HG03521 (cell line): Measurements from ENCODE around the gene IMPA2.
"Not testable (repeated sequence)": the region's sequence is repeated elsewhere in the genome, so short reads cannot be mapped to it uniquely, and the experiment has no call there.

Source experiments
- ATAC-seq: cut with Tn5 transposase; IDR thresholded peaks from one replicate; pipeline ENCODE4 v1.9.1; 2021; ENCODE audit warnings: mild to moderate bottlenecking, moderate library complexity; ENCODE audit not compliant: unreplicated experiment

IMPA2 gene

DNA sequence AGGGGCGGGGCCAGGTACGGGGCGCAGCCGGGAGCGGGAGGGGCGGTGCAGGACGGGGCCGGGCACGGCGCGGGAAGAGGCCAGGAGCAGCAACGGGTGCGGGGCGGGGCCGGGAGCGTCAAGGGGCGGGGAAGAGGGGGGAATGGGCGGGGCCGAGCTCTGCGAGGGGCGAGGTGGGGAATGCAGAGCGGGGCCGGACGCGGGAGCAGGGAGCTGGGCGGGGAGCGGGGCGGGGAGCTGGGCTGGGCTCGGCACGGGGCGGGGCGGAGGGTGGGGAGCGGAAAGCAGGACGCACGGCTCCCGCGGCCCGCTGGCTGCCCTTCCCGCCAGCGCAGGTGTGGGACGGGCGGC, at the start of gene IMPA2:
Gene IMPA2 (plus strand): TSS at position 316 of the 351 bp plus-strand sequence. CDS start 163 bp downstream, outside the sequence.
- ATAC-seq, result no peak

DNA sequence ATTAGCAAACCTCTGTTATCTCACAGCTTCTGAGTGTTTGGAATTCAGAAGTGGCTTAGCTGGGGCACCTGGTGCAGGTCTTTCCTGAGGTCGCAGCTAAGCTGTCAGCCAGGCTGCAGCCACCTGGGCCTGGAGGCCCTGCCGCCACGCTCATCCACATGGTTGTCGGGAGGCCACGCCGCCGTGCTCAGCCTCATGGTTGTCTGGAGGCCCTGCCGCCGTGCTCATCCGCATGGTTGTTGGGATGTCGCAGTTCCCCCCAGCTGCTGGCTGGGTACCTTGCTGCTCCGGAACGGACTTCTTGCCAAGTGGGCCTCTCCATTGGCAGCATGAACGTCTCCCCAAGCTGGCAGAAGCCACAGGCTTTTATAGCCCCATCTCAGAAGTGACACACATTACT, 48.9 kb upstream of the IMPA2 start:
- no peak for ATAC-seq

DNA sequence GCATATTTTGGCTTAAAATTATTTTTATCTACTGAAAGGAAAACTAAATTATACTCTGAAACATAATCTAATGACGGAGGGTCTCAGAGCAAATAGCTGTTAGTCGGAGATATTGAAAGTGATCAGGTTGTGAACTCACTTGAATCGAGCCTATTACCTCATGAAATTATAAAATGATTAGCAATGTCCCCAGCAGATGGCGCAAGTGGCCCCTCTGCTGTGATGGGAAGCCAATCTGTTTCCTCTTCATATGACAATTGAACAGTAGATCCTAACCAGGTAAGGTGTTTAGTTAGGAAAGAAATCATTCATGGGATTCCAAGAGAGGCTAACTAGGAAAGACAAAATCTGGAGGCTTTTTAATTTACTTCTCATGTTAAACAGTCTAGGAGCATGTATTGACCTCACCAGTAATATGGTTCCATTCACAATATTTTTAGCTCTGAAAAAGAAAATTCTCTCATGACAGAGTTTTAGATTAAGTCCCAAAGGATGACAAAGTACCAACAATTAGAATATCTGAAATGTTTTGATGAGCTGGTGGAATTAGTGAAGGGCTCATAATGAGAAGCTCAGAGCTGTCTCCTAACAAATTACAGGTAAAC, 43.3 kb upstream of the IMPA2 start:
- ATAC-seq, result no peak

DNA sequence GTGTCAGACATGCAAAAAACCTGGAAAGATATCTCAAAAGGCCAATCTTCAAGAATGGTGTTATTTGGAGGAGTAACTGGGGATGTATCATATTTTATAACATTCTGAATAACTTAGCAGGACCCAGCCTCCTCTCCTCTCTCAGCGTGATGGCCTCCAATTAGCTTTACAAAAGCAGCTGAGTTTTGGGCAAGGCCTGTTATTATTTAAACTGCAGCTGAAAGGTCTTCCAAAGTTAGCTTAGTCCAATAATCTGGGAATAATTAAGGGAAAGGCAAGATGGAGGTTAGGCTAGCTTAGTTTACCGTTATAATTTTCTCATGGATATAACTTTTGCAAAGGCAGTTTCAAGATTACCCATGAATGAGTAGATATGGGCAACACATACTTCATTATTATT, 40.4 kb upstream of the IMPA2 start:
- no peak for ATAC-seq

DNA sequence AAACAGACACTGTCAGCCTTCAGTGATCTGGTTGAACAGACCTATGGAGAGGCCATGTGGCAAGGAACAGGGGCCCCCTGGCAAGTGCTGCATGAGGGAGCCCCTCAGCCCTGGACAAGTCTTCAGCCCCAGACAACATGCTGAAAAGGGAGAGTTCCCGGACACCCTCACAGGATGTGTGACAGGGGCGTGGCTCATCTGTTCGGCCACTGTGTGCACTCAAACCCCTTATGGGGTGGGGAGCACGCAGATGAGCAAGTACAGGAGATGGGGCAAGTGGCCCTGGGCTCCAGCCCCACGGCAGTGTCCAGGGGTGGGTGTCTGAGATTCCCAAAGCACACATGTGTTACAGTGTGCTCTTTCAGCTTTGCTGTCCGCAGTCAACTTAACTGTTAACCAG, 37.8 kb upstream of the IMPA2 start:
- no peak for ATAC-seq

DNA sequence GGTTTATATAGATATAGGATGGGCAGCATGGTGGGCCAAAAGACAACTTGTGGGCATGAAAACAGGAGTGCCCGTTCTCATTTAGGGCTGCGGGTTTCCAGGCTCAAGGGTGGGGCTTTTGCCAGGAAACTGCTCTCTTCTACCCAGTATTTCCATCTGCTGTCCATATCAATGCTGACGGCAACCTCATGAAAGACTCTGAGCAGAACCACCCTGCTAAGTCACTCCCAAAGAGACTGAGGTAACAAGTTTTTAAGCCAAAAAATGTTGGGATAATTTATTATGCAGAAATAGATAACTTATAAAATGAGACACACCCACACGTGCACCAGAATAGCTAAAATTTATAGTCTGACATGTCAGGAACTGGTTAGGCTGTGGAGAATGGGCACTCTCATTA, 37.1 kb upstream of the IMPA2 start:
- ATAC-seq, result no peak

DNA sequence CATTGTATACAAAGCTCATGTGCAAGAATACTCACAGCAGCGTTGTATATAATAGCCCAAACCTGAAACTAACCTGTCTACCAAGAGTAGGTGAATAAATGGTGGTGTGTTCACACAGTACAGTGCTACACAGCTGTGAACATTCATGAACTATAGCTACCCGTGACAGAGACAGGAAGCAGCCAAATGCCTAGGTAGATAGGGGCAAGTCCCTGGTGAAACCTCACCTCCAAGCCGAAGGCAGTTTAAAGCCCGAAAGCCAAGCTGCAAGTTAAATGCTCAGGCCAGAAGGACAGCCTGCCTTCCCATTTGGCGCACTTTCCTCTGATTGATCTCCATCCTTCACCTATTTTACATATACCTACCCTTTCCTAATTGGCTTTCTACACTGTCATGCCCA, 36.5 kb upstream of the IMPA2 start:
- no peak for ATAC-seq

GRCh38 chr18:11945834-11946659, 35.3 kb upstream of the IMPA2 start:
- not testable (repeated sequence) for ATAC-seq

DNA sequence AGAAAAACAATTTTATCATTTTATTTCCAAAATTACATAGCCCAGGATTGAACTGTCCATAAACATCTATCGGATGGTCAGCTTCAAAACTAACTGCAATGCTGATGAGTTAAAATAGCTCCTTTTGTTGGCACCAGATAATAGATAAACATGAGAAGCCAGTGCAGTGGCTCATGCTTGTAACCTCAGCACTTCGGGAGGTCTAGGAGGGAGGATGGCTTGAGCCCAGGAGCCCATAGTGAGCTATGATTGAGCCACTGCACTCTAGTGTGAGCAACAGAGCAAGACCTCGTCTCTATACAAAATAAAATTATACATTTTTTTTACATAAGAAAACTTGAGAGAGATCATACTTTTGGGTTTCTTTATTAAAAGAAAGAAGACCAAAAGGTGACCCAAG, 34.6 kb upstream of the IMPA2 start:
- no peak for ATAC-seq

GRCh38 chr18:11947214-11948191, 33.8 kb upstream of the IMPA2 start:
- peak; percentile 88 for ATAC-seq

DNA sequence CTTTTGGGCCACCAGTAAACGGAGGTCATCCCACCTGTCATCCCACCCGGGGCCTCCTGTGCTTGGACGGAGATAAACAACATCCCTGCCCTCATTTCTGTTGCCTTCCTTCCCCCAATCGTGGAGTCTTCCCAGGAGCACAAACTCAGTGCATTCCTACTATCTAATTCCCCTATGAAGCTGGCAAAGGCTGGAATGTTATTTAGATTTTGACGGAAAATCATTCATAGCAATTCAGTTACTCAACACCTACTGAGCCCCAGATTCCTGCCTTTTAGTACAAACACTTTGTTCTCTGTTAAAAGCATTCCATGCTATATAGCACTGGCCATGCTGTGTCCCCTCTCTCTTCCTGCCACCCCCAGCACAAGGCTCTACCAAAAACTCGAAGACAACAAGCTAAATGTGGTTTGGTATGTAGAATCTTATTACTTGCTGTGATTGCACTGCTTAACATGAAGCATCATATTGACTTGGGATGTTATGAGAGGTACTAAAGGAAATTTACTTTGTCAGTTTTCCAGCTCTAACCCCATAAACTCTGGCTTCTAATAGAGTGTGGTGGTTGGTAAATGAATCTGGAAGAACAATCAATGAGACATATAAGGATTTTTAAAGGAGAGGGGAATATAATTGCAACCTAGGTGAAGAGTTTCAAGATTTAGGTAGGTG, 32.3 kb upstream of the IMPA2 start:
- no peak for ATAC-seq

DNA sequence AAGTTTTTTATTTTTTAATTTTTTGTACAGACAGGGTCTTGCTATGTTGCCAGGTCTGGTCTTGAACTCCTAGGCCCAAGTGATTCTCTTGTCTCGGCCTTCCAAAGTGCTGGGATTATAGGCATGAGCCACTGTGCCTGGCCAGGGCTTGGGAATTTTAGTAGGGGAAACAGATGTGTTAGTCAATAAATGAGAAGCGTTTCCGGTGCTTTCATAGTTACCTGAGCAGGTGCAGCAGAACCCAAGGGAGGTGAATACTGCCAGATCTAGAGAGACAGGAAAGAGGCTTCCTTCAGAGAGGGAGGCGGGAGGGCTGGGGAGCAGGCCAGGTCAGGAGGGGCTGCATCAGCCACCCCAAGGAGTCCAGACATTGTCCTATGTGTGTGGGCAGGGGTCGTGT, 30.5 kb upstream of the IMPA2 start:
- no peak for ATAC-seq

DNA sequence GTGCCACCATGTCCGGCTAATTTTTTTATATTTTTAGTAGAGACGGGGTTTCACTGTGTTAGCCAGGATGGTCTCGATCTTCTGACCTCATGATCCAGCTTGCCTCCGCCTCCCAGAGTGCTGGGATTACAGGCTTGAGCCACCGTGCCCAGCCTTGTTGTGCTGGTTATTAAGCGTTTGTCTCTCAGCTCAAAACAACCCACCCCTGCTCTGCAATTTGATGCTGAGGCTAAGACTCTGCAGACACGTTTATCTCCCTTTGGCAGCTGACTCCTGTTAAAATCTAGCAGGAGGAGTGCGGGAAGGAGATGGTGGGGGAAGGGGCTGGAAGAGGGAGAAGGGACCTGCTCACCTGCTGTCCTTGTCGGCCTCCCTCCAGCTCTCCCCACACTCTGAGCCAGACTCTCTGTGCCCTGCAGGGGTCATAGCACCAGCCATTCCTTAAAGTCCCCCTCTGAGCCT, 29.9 kb upstream of the IMPA2 start:
- no peak for ATAC-seq

DNA sequence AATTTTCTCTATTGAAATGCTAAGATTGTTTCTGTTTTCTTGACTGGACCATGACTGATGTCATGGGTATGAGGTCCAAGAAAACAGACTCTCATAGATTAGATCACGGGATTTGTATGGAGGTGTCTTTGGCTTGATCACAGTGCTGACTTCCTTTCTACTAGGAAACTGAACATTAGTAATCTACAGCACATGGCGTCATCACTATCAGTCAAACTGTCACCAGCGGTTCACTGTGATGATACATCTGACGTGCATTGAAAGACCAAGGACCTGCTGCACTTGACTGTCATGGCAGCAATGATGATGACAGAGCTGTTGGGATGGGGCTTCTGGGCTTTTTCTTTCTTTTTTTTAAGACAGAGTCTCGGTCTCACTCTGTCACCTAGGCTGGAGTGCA, 28.2 kb upstream of the IMPA2 start:
- ATAC-seq, result no peak

DNA sequence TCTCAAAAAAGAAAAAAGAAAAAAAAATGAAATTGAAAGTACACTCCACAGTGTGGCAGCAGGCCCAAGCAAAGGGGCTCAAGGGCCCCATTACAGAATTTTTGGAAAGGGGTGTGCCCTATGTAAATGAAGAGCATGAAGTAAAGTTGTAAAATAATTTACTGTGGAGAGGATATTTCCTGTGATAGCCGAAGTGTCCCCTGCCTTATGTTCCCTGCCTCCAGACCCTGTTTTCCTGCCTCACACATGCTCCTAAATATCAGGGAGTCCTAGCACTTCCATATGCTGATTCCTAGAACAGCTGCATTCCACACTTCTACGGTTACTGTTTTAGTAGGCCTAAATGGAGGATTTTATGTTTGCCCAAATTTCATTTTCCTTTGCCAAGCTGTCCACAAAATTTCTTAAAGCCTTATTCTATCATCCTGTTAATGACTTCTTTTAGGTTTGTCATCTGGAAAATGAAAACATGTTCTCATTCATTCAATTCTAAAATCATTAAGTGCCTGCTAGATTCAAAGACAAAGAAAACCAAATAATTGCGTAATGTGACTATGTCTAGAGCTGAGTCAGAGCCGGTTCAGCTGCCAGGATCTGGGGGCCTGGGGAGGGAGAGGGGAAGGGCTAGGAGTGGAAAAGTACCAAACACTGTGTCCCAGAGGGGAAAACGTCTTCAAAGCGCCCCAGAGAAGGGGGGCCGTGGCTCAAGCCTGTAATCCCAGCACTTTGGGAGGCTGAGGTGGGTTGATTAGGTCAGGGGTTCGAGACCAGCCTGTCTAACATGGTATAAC, 25.9 kb upstream of the IMPA2 start:
- no peak for ATAC-seq

DNA sequence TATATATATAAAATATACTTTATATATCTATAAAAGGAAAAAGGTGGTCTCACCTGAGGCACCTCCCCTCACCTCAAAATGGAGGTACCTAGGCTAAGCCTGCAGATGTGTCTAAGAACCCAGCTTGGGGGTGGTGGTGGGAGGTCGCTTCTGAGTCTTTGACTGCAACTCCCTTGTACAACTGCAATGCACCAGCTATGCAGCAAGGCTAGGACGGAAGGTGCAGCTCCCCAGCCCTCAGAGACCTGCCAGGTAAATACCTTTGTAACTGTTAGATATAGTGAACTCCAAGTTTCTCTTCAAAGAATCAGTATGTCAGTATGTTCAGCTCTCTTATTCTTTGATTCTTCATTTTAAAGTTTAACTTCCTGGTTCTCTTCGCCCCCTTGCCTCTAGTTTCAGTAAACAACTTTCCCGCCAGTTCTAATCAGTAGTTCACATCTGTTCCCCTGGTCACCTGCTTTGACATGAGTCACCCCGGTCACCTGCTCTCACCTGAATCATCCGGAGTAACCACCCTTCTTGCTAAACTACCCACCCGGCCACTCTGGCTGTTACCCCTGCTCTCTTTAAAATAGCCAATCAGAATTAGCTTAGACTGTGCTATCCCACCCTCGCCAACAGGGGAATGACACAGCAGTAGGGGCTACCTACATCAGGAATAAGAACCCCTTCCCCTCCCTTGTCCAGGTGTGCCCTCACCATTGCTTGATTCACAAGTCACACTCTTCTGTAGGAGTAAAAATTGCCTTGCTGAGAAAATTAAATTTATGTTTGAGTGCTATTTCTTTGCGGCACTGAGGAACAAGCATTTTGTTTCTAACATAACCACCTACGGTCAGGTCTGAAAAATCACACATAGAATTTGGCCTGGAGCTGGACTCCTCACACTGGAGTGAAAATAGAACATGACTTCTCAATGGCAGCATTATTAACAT, 24.7 kb upstream of the IMPA2 start:
- no peak for ATAC-seq

- no peak for ATAC-seq
Observed at GRCh38 chr18:11957636-11958035, 23.7 kb upstream of the IMPA2 start.

- not testable (repeated sequence) for ATAC-seq
Observed at GRCh38 chr18:11959651-11960050, 21.7 kb upstream of the IMPA2 start.
